Upper lobe of left lung (tissue), 4 donors: ENCODE results near the gene HOXC11.

ENCODE experiments used
- CTCF ChIP-seq, 6 experiments: fragments of 450-650 bp in 4 of 6; fragments of 200-600 bp in 2 of 6; sonication (generic) in 2 of 6; IDR thresholded peaks; one replicate each; pipeline ENCODE4 v1.5.1; 2016 to 2019; ENCODE audit warnings: antibody characterized with exemption in 6 of 6
- EP300 ChIP-seq, 4 donors: sonication (generic); formaldehyde crosslinking; IDR thresholded peaks; one replicate each; pipeline ENCODE4 v1.5.1; 2017; ENCODE audit warnings: antibody characterized with exemption in 4 of 4, control low read depth in 2 of 4
- POLR2A ChIP-seq, 4 donors: fragments of 450-650 bp; IDR thresholded peaks; one replicate each; pipeline ENCODE4 v1.5.1; 2016 to 2017; ENCODE audit warnings: antibody characterized with exemption in 4 of 4, mild to moderate bottlenecking in 2 of 4
- POLR2AphosphoS5 ChIP-seq, 2 donors: sonication (generic); formaldehyde crosslinking; IDR thresholded peaks; one replicate each; pipeline ENCODE4 v1.5.1; 2017; ENCODE audit warnings: antibody characterized with exemption in 2 of 2

- no peak for TF ChIP-seq CTCF (IDR thresholded peaks at IDR 0.05)
- TF ChIP-seq POLR2A (IDR thresholded peaks at IDR 0.05), result no peak
- TF ChIP-seq POLR2AphosphoS5 (IDR thresholded peaks at IDR 0.05), result no peak
- no peak for TF ChIP-seq EP300 (IDR thresholded peaks at IDR 0.05)
Observed at GRCh38 chr12:53944907-53945847, 27.7 kb upstream of the HOXC11 start.
